Psoas muscle (tissue), 8 donors: ENCODE results near the gene IER2. TPM values are rescaled to one million over a fixed set of nuclear protein-coding genes. Genes with fewer than 3 reads are reported as not detected.
"Not testable (repeated sequence)": the region's sequence is repeated elsewhere in the genome, so short reads cannot be mapped to it uniquely, and the experiment has no call there.

Experiments used
- ATAC-seq, 4 donors: fragments of 200-7000 bp; cut with Tn5 transposase; one replicate each; pipeline ENCODE4 v1.9.1; 2020; ENCODE audit warnings: moderate library complexity in 3 of 4, mild to moderate bottlenecking in 2 of 4
- DNase-seq, 2 donors: peaks; one replicate each; pipeline ENCODE4 v3.0.0-alpha.2; 2020
- H3K27ac ChIP-seq: fragments of 200-600 bp; one replicate; pipeline ENCODE4 v1.8.0; 2022
- H3K27me3 ChIP-seq, 3 donors: fragments of 200-600 bp in 1 of 3; one replicate each; pipeline versions ENCODE4 v1.6.1 to v1.8.0; 2013 to 2022; ENCODE audit warnings: low read length in 2 of 3, mild to moderate bottlenecking in 2 of 3, moderate library complexity in 1 of 3; ENCODE audit not compliant: insufficient read depth in 3 of 3
- H3K36me3 ChIP-seq, 2 donors: fragments of 200-600 bp in 1 of 2; one replicate each; pipeline versions ENCODE4 v1.6.1 to v1.8.0; 2013 to 2022; ENCODE audit warnings: low read depth in 1 of 2, mild to moderate bottlenecking in 1 of 2, moderate library complexity in 1 of 2; ENCODE audit not compliant: insufficient read depth in 1 of 2
- H3K4me1 ChIP-seq: fragments of 200-600 bp; one replicate; pipeline ENCODE4 v1.8.0; 2022
- H3K4me3 ChIP-seq: fragments of 200-600 bp; one replicate; pipeline ENCODE4 v1.8.0; 2022; ENCODE audit warnings: mild to moderate bottlenecking
- H3K9me3 ChIP-seq: fragments of 200-600 bp; one replicate; pipeline ENCODE4 v1.8.0; 2022
- WGBS, 3 donors: extraction: QIAGEN DNeasy Blood & Tissue Kit; methylation state at CpG; one replicate each; pipeline versions ENCODE4 v1.1.6 to v1.1.7; 2013; 5-methylcytosine and 5-hydroxymethylcytosine counted together
- intact Hi-C, 2 donors: fragments of 100-400 bp; cut with DNase I; formaldehyde crosslinking; loops; one replicate each; pipeline versions ENCODE4 v1.11.0 to v1.14.2; 2022
- polyA plus RNA-seq, 3 donors: library from polyadenylated mRNA; stranded (reverse); fragments of 200-250 nt; gene quantifications; one replicate each; pipeline ENCODE4 v1.2.3, GENCODE V29; 2013
- total RNA-seq, 4 donors: library from RNA; stranded (reverse); fragmentation: NEBNext Ultra II Directional in 2 of 4; extraction: Animal tissue kit (Norgen Biotek cat#: 25700) in 2 of 4; gene quantifications; one replicate each; pipeline versions ENCODE4 v1.2.1 to v1.2.4, GENCODE V29; 2021 to 2023
- TF ChIP-seq, protein P1 (sequence below): fragments of 200-600 bp; IDR thresholded peaks from one replicate; pipeline ENCODE4 v1.8.0; 2022; ENCODE audit warnings: antibody characterized with exemption
- donor health status: healthy with polysubstance abuse.
- donor health status: DM: no; HTN: no; CAD: no; lungs with moderate emphysema.
- donor health status: Bipolar disorder and iron deficiency.
- donor health status: healthy.
- donor health status: DM: yes; HTN: yes; CAD: no.
- donor health status: DM: no; HTN: no; CAD: no.
- donor health status: DM: no; HTN: no; CAD: no.
- donor health status: DM: yes; HTN: yes; CAD: no.

Gene IER2
- total and polyA plus RNA-seq, 7 donors: 12.9 to 62.7 (median 29.0) TPM

DNA sequence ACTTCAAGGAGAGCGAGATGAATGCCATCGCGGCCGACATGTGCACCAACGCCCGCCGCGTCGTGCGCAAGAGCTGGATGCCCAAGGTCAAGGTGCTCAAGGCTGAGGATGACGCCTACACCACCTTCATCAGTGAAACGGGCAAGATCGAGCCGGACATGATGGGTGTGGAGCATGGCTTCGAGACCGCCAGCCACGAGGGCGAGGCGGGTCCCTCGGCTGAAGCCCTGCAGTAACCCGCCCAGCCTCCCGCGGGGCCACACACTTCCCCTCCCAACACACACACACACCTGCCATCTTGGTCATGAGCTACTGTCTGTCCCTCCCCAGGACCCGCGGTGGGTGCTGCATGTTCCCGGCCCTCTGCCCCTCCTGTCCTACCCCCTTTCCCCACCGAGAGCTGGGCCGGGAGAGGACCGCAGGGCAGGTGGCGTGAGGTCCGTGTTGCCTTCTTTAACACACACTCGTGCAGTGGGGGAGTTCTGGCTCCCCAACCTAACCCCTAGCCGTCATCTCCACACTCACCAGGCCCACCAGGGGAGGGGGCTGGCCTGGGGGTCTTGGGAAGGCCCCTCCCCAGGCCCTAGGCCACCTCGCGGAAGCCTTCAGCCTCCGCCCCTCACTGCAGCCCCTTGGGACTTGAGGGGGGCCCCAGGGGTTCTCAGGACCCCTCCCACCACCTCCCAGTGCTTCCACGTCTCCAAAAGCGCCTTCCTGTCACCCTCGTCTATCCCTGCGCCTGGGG lies 11.9 kb upstream of the IER2 start:
- TF ChIP-seq, protein P1, sequence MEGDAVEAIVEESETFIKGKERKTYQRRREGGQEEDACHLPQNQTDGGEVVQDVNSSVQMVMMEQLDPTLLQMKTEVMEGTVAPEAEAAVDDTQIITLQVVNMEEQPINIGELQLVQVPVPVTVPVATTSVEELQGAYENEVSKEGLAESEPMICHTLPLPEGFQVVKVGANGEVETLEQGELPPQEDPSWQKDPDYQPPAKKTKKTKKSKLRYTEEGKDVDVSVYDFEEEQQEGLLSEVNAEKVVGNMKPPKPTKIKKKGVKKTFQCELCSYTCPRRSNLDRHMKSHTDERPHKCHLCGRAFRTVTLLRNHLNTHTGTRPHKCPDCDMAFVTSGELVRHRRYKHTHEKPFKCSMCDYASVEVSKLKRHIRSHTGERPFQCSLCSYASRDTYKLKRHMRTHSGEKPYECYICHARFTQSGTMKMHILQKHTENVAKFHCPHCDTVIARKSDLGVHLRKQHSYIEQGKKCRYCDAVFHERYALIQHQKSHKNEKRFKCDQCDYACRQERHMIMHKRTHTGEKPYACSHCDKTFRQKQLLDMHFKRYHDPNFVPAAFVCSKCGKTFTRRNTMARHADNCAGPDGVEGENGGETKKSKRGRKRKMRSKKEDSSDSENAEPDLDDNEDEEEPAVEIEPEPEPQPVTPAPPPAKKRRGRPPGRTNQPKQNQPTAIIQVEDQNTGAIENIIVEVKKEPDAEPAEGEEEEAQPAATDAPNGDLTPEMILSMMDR: no peak
- Histone ChIP-seq H3K4me1 (peaks cover 4% of the 10 kb centered on the region), H3K36me3 (peaks cover 0 to 52% of the 10 kb centered on the region in 2 donors), H3K9me3 (no peaks in the 10 kb centered on the region), H3K27ac (no peak overlapping the region), H3K4me3 (no peak overlapping the region), H3K27me3 (no peaks in the 10 kb centered on the region)
- no peak for DNase-seq
- no peak for ATAC-seq
- 86 to 91% (median 89%) methylated on average over 39 to 40 of the region's 40 CpGs for WGBS, 3 donors
- intact Hi-C loops: no loop called here

DNA sequence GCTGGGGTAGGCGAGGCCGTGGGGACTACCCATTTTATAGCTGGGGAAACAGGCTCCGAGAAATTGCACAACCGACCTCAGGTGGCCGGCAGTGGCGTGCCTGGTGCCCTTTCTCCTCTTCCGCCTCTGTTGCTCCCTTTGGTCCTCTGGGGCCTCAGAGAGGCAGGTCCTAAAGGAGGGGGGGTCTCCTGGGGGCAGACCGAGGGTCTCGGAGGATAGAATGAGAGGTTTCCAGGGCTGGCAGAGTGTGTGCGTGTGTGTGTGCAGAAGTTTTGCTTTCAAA lies 11.4 kb upstream of the IER2 start:
- TF ChIP-seq, protein P1: no peak
- Histone ChIP-seq H3K4me3 (no peak overlapping the region), H3K36me3 (peaks cover 0 to 55% of the 10 kb centered on the region in 2 donors), H3K27ac (no peak overlapping the region), H3K27me3 (no peaks in the 10 kb centered on the region), H3K4me1 (peaks cover 4% of the 10 kb centered on the region), H3K9me3 (no peaks in the 10 kb centered on the region)
- no peak for ATAC-seq
- intact Hi-C loops: no loop called here
- no peak for DNase-seq
- 79 to 88% (median 81%) methylated on average over 10 of the region's 10 CpGs for WGBS, 3 donors

DNA sequence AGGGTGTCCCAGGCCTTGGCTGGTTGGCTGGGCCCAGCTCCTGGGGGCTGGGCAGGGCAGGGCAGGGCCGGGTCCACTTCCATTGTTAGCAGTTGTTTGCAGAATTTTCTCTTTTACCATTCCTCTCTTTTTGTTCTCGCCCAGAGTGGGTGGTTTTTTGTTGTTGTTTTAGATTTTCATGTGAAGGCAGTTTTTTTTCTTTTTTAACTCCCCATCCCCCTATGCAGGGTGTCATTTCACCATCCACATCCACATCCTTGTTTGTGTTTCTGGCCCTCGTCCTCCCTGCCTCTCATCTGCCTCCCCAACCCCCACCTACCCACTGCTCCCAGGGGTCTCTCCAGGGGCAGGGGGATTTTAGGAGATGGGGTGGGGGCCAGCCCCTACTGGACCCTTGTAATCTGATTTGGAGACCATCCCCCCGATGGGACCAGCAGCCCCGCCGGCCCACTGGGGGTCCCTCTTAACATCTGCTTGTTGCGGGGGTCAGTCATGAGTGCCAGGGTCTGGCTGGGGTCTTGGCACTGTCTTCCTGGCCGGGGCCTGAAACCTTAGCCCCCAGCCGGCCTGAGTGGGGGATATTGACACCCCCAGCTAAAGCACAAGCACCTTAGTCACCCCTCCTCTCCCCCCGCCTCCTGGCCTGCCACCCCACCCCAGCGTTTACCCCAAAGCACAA lies 10.4 kb upstream of the IER2 start:
- Histone ChIP-seq H3K4me3 (no peak overlapping the region), H3K4me1 (peaks cover 4% of the 10 kb centered on the region), H3K9me3 (no peaks in the 10 kb centered on the region), H3K27me3 (no peaks in the 10 kb centered on the region), H3K27ac (no peak overlapping the region), H3K36me3 (peaks cover 0 to 64% of the 10 kb centered on the region in 2 donors)
- ATAC-seq: no peak
- TF ChIP-seq, protein P1: no peak
- DNase-seq: no peak
- intact Hi-C loops: no loop called here
- 71 to 79% (median 75%) methylated on average over 11 of the region's 11 CpGs for WGBS, 3 donors

DNA sequence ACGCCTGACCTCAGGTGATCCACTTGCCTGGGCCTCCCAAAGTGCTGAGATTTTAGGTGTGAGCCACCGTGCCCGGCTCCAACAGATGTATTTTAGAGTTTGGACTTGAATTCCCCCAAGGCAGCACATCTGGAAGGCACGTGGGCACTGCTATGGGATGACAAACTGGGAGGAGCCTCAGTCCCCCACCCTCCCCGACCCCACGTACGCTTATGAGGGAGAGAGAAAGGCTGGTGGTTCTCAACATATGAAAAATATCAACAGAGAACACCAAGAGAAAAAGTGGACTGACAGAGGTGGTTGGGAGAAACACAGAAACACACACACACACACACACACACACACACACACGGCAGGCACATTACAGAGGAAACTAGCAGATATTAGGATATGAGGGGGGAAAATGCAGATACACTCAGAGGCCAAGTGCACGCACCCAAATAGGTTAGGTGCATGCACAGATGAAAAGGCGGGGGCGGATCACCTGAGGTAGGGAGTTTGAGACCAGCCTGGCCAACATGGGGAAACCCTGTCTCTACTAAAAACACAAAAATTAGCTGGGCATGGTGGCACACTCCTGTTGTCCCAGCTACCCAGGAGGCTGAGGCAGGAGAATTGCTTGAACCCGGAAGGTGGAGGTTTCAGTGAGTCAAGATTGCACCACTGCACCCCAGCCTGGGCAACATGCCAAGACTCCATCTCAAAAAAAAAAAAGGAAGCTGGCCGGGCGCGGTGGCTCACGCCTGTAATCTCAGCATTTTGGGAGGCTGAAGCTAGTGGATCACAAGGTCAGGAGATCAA lies 3.2 kb upstream of the IER2 start:
- TF ChIP-seq, protein P1: no peak
- Histone ChIP-seq H3K9me3 (no peaks in the 10 kb centered on the region), H3K27ac (no peak overlapping the region), H3K4me1 (peaks cover 19% of the 10 kb centered on the region), H3K4me3 (no peak overlapping the region), H3K27me3 (no peaks in the 10 kb centered on the region), H3K36me3 (peaks cover 0 to 39% of the 10 kb centered on the region in 2 donors)
- intact Hi-C loops: no loop called here
- WGBS, 3 donors: 61 to 69% (median 67%) methylated on average over 15 to 16 of the region's 16 CpGs
- DNase-seq: peak in 1 of 2 donors; percentile 67
- ATAC-seq: no peak

DNA sequence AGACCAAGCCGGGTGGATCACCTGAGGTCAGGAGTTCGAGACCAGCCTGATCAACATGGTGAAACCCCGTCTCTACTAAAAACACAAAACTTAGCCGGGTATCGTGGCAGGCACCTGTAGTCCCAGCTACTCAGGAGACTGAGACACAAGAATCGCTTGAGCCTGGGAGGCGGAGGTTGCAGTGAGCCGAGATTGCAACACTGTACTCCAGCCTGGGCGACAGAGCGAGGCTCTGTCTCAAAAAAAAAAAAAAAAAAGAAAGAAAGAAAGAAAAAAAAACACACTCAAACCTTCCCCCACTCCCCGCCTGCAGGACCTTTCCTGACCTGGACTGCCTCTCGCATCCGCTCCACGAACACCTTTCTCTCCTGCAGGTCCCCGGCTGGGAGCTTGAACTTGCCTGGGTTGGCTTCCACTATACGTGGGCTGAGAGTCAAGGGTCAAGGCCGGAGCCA lies 1.0 kb upstream of the IER2 start:
- DNase-seq, H3K9me3 ChIP-seq, H3K27me3 ChIP-seq, ATAC-seq: not testable (repeated sequence)
- Histone ChIP-seq H3K27ac (peak overlapping the region; percentile 96), H3K4me3 (peak overlapping the region; percentile 93), H3K36me3 (peaks cover 0 to 24% of the 10 kb centered on the region in 2 donors), H3K4me1 (peaks cover 17% of the 10 kb centered on the region)
- WGBS, 3 donors: 44 to 49% (median 47%) methylated on average over 16 to 17 of the region's 17 CpGs
- intact Hi-C loops: loop anchor here in 1 of 2 donors (2.0 kb wide), 1 partner anchor 30 kb away; the partner anchor contains the start of gene NACC1
